ENCODE results near the gene YIPF7. TPM values are rescaled to one million over a fixed set of nuclear protein-coding genes. Genes with fewer than 3 reads are reported as not detected.

Gene YIPF7
- polyA plus RNA-seq, 1 of the 3 experiments (the other 2 are of a cell fraction) = not detected

DNA sequence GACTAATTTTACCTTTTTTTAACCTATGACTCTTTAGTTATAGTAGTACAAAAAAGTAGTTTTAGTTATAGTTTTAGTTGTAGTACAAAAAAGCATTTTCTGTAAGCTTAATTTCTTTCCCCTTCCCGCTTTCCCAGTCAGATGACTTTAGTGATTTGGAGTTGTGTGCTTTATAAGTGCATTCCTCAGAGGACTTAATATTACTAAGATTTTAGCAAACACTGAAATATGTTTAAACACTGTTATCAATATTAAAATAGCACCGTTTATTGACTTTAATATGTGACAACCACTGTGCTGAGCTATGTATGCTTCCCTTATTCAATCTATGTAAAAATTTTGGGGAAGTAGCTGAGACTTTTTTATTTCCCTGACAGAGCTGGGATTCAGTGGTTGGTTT is 49.6 kb upstream of the YIPF7 start:
- Histone ChIP-seq H3K4me1 (ENCODE audit: control insufficient read depth in 1 of 2, insufficient read depth in 2 of 2, low read depth in 1 of 2, low read length in 1 of 2) (peaks cover 0 to 3% of the 10 kb centered on the region in 2 experiments; a peak in 2 of 4 replicates), H3K27me3 (ENCODE audit: insufficient read depth) (no peaks in the 10 kb centered on the region), H3K9me2 (no peaks in the 10 kb centered on the region), H2AFZ (ENCODE audit: low read depth) (no peak overlapping the region), H3K9ac (no peak overlapping the region), H4K20me1 (ENCODE audit: insufficient read depth) (no peaks in the 10 kb centered on the region), H3K4me2 (no peak overlapping the region), H3K36me3 (replicated peaks in 1 of 2; ENCODE audit: control insufficient read depth in 1 of 2, insufficient read depth in 2 of 2, low read length in 1 of 2) (peaks cover 85% of the 10 kb centered on the region in 2 experiments), H3K79me2 (ENCODE audit: insufficient read depth) (no peaks in the 10 kb centered on the region; the same call in 1 of the 2 replicates), H3K9me3 (no peaks in the 10 kb centered on the region), H3F3A (replicated peaks; ENCODE audit: insufficient read depth) (peaks cover 6% of the 10 kb centered on the region), H3K4me3 (ENCODE audit: low read depth in 2 of 2, low read length in 1 of 2) (no peak overlapping the region), H3K27ac (ENCODE audit: low read depth in 2 of 2, low read length in 1 of 2) (no peak overlapping the region)
- POLR2A ChIA-PET = no interaction called here
- CTCF ChIA-PET = interaction anchor here (0.9 to 1.9 kb wide), 3 partner anchors 10 to 22 kb away, joined by 3 to 4 read pairs (median 4); no protein-coding TSS in a partner anchor
- DNase-seq = no peak
- TF ChIP-seq SIN3A (IDR thresholded peaks at IDR 0.05; ENCODE audit: borderline replicate concordance, low read depth, low read length) (no peak), FOSL2 (IDR thresholded peaks at IDR 0.05; ENCODE audit: borderline replicate concordance, low read depth) (no peak), CHD2 (IDR thresholded peaks at IDR 0.05; ENCODE audit: low read length, partially characterized antibody) (no peak)
- TF ChIP-seq, protein P1, sequence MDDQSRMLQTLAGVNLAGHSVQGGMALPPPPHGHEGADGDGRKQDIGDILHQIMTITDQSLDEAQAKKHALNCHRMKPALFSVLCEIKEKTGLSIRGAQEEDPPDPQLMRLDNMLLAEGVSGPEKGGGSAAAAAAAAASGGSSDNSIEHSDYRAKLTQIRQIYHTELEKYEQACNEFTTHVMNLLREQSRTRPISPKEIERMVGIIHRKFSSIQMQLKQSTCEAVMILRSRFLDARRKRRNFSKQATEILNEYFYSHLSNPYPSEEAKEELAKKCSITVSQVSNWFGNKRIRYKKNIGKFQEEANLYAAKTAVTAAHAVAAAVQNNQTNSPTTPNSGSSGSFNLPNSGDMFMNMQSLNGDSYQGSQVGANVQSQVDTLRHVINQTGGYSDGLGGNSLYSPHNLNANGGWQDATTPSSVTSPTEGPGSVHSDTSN (IDR thresholded peaks at IDR 0.05) = no peak
- 98% methylated on average over 2 of the region's 2 CpGs for WGBS (ENCODE audit: low lambda C conversion rate)

DNA sequence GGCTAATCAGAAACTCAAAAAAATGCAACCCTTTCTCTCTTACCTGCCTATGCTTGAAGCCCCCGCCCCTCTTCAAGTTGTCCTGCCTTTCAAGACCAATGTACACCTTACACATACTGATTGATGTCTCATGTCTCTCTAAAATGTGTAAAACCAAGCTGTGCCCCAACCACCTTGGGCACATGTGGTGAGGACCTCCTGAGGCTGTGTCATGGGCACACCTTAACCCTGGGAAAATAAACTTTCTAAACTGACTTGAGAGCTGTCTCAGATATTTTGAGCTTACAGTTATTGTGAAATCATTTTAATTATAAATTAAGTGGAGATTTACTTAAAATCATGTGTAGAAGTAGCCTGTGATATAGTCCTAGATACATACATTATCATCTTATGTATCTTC is 49.0 kb upstream of the YIPF7 start:
- H3K27ac ChIP-seq (ENCODE audit: low read depth in 2 of 2, low read length in 1 of 2) = peak overlapping the region in 1 of 2 experiments; percentile 60; a peak in 2 of 4 replicates
- TF ChIP-seq TCF12 (IDR thresholded peaks at IDR 0.05) = no peak
- no peak for TF ChIP-seq ELF1 (IDR thresholded peaks at IDR 0.05)
- no peak for TF ChIP-seq TAF1 (IDR thresholded peaks at IDR 0.05; ENCODE audit: borderline replicate concordance, low read depth, low read length)
- TF ChIP-seq JUND (IDR thresholded peaks at IDR 0.05) = no peak
- TF ChIP-seq GABPA (IDR thresholded peaks at IDR 0.05; ENCODE audit: low read depth) = no peak
- no peak for TF ChIP-seq MEF2A (IDR thresholded peaks at IDR 0.05; ENCODE audit: borderline replicate concordance, low read depth)
- TF ChIP-seq, protein P2, sequence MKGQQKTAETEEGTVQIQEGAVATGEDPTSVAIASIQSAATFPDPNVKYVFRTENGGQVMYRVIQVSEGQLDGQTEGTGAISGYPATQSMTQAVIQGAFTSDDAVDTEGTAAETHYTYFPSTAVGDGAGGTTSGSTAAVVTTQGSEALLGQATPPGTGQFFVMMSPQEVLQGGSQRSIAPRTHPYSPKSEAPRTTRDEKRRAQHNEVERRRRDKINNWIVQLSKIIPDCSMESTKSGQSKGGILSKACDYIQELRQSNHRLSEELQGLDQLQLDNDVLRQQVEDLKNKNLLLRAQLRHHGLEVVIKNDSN (IDR thresholded peaks at IDR 0.05; ENCODE audit: borderline replicate concordance, low read depth) = no peak
- TF ChIP-seq TEAD4 (IDR thresholded peaks at IDR 0.05; ENCODE audit: borderline replicate concordance, insufficient read depth) = no peak
- no peak for TF ChIP-seq SIN3A (IDR thresholded peaks at IDR 0.05; ENCODE audit: borderline replicate concordance, low read depth, low read length)
- TF ChIP-seq, protein P3, sequence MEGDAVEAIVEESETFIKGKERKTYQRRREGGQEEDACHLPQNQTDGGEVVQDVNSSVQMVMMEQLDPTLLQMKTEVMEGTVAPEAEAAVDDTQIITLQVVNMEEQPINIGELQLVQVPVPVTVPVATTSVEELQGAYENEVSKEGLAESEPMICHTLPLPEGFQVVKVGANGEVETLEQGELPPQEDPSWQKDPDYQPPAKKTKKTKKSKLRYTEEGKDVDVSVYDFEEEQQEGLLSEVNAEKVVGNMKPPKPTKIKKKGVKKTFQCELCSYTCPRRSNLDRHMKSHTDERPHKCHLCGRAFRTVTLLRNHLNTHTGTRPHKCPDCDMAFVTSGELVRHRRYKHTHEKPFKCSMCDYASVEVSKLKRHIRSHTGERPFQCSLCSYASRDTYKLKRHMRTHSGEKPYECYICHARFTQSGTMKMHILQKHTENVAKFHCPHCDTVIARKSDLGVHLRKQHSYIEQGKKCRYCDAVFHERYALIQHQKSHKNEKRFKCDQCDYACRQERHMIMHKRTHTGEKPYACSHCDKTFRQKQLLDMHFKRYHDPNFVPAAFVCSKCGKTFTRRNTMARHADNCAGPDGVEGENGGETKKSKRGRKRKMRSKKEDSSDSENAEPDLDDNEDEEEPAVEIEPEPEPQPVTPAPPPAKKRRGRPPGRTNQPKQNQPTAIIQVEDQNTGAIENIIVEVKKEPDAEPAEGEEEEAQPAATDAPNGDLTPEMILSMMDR (IDR thresholded peaks at IDR 0.05) = no peak
- TF ChIP-seq RXRA (IDR thresholded peaks at IDR 0.05; ENCODE audit: borderline replicate concordance, low read depth) = no peak
- TF ChIP-seq RFX5 (IDR thresholded peaks at IDR 0.05; ENCODE audit: low read length) = no peak
- TF ChIP-seq, protein P4, sequence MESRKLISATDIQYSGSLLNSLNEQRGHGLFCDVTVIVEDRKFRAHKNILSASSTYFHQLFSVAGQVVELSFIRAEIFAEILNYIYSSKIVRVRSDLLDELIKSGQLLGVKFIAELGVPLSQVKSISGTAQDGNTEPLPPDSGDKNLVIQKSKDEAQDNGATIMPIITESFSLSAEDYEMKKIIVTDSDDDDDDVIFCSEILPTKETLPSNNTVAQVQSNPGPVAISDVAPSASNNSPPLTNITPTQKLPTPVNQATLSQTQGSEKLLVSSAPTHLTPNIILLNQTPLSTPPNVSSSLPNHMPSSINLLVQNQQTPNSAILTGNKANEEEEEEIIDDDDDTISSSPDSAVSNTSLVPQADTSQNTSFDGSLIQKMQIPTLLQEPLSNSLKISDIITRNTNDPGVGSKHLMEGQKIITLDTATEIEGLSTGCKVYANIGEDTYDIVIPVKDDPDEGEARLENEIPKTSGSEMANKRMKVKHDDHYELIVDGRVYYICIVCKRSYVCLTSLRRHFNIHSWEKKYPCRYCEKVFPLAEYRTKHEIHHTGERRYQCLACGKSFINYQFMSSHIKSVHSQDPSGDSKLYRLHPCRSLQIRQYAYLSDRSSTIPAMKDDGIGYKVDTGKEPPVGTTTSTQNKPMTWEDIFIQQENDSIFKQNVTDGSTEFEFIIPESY (IDR thresholded peaks at IDR 0.05; ENCODE audit: borderline replicate concordance, low read depth) = no peak
- POLR2A ChIA-PET = no interaction called here
- no peaks in the 10 kb centered on the region for H3K27me3 ChIP-seq (ENCODE audit: insufficient read depth)
- H3K4me2 ChIP-seq = no peak overlapping the region
- H3F3A ChIP-seq (replicated peaks; ENCODE audit: insufficient read depth) = peaks cover 6% of the 10 kb centered on the region
- H3K4me3 ChIP-seq (ENCODE audit: low read depth in 2 of 2, low read length in 1 of 2) = no peak overlapping the region
- peaks cover 85 to 88% of the 10 kb centered on the region in 2 experiments for H3K36me3 ChIP-seq (replicated peaks in 1 of 2; ENCODE audit: control insufficient read depth in 1 of 2, insufficient read depth in 2 of 2, low read length in 1 of 2)
- DNase-seq = no peak
- H3K4me1 ChIP-seq (ENCODE audit: control insufficient read depth in 1 of 2, insufficient read depth in 2 of 2, low read depth in 1 of 2, low read length in 1 of 2) = peaks cover 0 to 3% of the 10 kb centered on the region in 2 experiments; a peak in 2 of 4 replicates
- 100% methylated on average over 1 of the region's 1 CpG for WGBS (ENCODE audit: low lambda C conversion rate)
- no peaks in the 10 kb centered on the region for H4K20me1 ChIP-seq (ENCODE audit: insufficient read depth)
- CTCF ChIA-PET = interaction anchor here (1.7 to 1.9 kb wide), 2 partner anchors 10 to 21 kb away, joined by 4 read pairs; no protein-coding TSS in a partner anchor
- no peaks in the 10 kb centered on the region for H3K9me3 ChIP-seq
- no peaks in the 10 kb centered on the region; the same call in 1 of the 2 replicates for H3K79me2 ChIP-seq (ENCODE audit: insufficient read depth)
- H3K9me2 ChIP-seq = no peaks in the 10 kb centered on the region
- H3K9ac ChIP-seq = no peak overlapping the region
- no peak overlapping the region for H2AFZ ChIP-seq (ENCODE audit: low read depth)
